ENCODE measurements around the gene ICAM1. TPM values are rescaled to one million over a fixed set of nuclear protein-coding genes. Genes with fewer than 3 reads are reported as not detected.

ICAM1 gene
- polyA plus RNA-seq, 1 donor (not counting 4 experiments of a cell fraction or from before 2014, with no cell fraction given), result 0.30 TPM

DNA sequence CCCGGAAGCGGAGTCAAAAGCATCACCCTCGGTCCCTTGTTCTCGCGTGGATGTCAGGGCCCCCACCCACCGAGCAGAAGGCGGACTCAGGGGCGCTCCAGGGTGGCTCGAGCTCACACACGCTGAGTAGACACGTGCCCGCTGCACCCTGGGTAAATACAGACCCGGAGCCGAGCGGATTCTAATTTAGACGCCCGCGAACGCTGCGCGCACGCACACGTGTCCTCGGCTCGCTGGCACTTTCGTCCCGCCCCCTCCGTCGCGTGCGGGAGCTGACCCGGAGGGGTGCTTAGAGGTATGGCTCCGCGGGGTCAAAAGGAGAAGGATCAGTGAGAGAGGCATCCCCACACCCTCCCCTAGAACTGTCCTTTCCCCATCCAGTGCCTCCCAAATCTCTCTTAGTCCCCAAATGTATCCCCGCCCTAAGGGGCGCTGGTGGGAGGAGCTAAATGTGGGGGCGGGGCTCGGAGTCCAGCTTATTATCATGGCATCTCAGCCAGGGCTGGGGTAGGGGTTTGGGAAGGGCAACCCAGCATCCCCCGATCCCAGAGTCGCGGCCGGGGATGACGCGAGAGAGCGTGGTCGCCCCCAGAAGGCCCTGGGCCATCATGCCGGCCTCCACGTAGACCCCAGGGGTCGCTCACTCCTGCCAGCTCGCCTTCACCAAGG is 18.4 kb downstream of the ICAM1 start:
- Histone ChIP-seq H3K4me1 (ENCODE audit: control insufficient read depth, extremely low read depth, insufficient read depth, low read length) (peaks cover 40% of the 10 kb centered on the region), H4K20me1 (ENCODE audit: control insufficient read depth, extremely low read depth, insufficient read depth, low read length) (no peaks in the 10 kb centered on the region), H3K27ac (ENCODE audit: control insufficient read depth, insufficient read depth, low read length) (no peak overlapping the region), H3K4me3 (ENCODE audit: control insufficient read depth in 2 of 3, extremely low read depth in 1 of 3, insufficient read depth in 2 of 3, low read depth in 1 of 3, low read length in 3 of 3) (peak overlapping the region; percentile 27 to 66 (median 46)), H3K9ac (ENCODE audit: control insufficient read depth, extremely low read depth, insufficient read depth, low read length) (peak overlapping the region; percentile 4), H3K9me3 (ENCODE audit: control insufficient read depth, low read depth, low read length) (no peaks in the 10 kb centered on the region), H3K36me3 (ENCODE audit: control insufficient read depth in 2 of 2, extremely low read depth in 1 of 2, insufficient read depth in 2 of 2, low read length in 2 of 2) (no peaks in the 10 kb centered on the region), H3K4me2 (ENCODE audit: control insufficient read depth, extremely low read depth, insufficient read depth, low read depth, low read length) (peak overlapping the region; percentile 76), H3K27me3 (ENCODE audit: control insufficient read depth, extremely low read depth, insufficient read depth, low read length) (peaks cover 64% of the 10 kb centered on the region), H2AFZ (ENCODE audit: control insufficient read depth, low read length) (peak overlapping the region; percentile 66), H3K79me2 (ENCODE audit: control insufficient read depth, insufficient read depth, low read length) (no peaks in the 10 kb centered on the region), H3K9me1 (ENCODE audit: control insufficient read depth, extremely low read depth, insufficient read depth, low read length) (no peaks in the 10 kb centered on the region)
- TF ChIP-seq CTCF (optimal IDR thresholded peaks at IDR 0.05 in 1 of 3, IDR thresholded peaks at IDR 0.05 in 1 of 3, conservative IDR thresholded peaks at IDR 0.05 in 1 of 3; ENCODE audit: extremely low read depth in 1 of 3, insufficient read depth in 2 of 3, low read length in 3 of 3) (no peak), EZH2 (IDR thresholded peaks at IDR 0.05; ENCODE audit: low read length) (no peak)
- DNase-seq (ENCODE audit: low read depth, low spot score) (no peak), FAIRE-seq (no peak)
- dilution Hi-C loops (cut with MboI; ENCODE audit: extremely low pct_ligation_motif_present, low sequenced_read_pairs), result no loop called here

DNA sequence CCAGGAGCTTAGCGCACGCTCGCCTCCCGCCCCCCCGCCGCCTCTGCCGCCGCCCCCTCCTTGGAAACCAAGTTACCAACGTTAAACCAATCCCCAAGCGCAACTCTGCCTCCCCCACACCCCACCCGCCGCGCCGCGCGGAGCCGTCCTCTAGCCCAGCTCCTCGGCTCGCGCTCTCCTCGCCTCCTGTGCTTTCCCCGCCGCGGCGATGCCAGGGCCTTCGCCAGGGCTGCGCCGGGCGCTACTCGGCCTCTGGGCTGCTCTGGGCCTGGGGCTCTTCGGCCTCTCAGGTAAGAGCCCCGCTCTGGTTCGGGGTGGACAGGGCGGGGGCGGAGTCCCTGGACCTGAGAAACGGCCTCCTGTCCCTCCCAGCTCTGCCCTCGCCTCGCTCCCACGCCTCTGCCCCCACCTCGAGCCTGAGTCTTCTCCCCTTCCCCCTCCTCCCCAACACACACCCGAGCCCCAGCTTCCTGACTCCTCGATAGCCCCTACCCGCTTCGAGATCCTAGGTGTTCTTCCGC is 19.0 kb downstream of the ICAM1 start, which contains the start of gene ICAM5:
ICAM5 (plus strand) TSS at position 117 of the 521 bp plus-strand sequence; CDS start at position 209, 92 bp downstream.
- Histone ChIP-seq H3K9ac (ENCODE audit: control insufficient read depth, extremely low read depth, insufficient read depth, low read length) (peak within 1 kb of the TSS; percentile 4), H3K9me3 (ENCODE audit: control insufficient read depth, low read depth, low read length) (no peaks in the 10 kb centered on the region), H3K4me2 (ENCODE audit: control insufficient read depth, extremely low read depth, insufficient read depth, low read depth, low read length) (peak within 1 kb of the TSS; percentile 90), H3K4me1 (ENCODE audit: control insufficient read depth, extremely low read depth, insufficient read depth, low read length) (peaks cover 40% of the 10 kb centered on the region), H3K27ac (ENCODE audit: control insufficient read depth, insufficient read depth, low read length) (no peak within 1 kb of the TSS), H2AFZ (ENCODE audit: control insufficient read depth, low read length) (peak within 1 kb of the TSS; percentile 66), H3K27me3 (ENCODE audit: control insufficient read depth, extremely low read depth, insufficient read depth, low read length) (peaks cover 70% of the 10 kb centered on the region), H3K79me2 (ENCODE audit: control insufficient read depth, insufficient read depth, low read length) (no peaks in the 10 kb centered on the region), H4K20me1 (ENCODE audit: control insufficient read depth, extremely low read depth, insufficient read depth, low read length) (no peaks in the 10 kb centered on the region), H3K9me1 (ENCODE audit: control insufficient read depth, extremely low read depth, insufficient read depth, low read length) (no peaks in the 10 kb centered on the region), H3K36me3 (ENCODE audit: control insufficient read depth in 2 of 2, extremely low read depth in 1 of 2, insufficient read depth in 2 of 2, low read length in 2 of 2) (no peaks in the 10 kb centered on the region), H3K4me3 (ENCODE audit: control insufficient read depth in 2 of 3, extremely low read depth in 1 of 3, insufficient read depth in 2 of 3, low read depth in 1 of 3, low read length in 3 of 3) (peak within 1 kb of the TSS; percentile 27 to 66 (median 57))
- FAIRE-seq (no peak), DNase-seq (ENCODE audit: low read depth, low spot score) (no peak)
- dilution Hi-C loops (cut with MboI; ENCODE audit: extremely low pct_ligation_motif_present, low sequenced_read_pairs), result no loop called here
- no peak for TF ChIP-seq EZH2 (IDR thresholded peaks at IDR 0.05; ENCODE audit: low read length)
- TF ChIP-seq CTCF (optimal IDR thresholded peaks at IDR 0.05 in 1 of 3, IDR thresholded peaks at IDR 0.05 in 1 of 3, conservative IDR thresholded peaks at IDR 0.05 in 1 of 3; ENCODE audit: extremely low read depth in 1 of 3, insufficient read depth in 2 of 3, low read length in 3 of 3), result no peak
